Stimulated activated effector memory CD8-positive, alpha-beta T cell treated with anti-CD3 and anti-CD28 coated beads, Interleukin-12 subunit alpha, Interleukin-12 subunit beta, amount 100 ng/mL, for 72 hours (primary cell): Measurements from ENCODE around the gene TMEM141.
"Not testable (repeated sequence)": the region's sequence is repeated elsewhere in the genome, so short reads cannot be mapped to it uniquely, and the experiment has no call there.

Source experiments
- ATAC-seq: fragments of 150-1000 bp; cut with Tn5 transposase; 2 replicates; pipeline ENCODE4 v1.10.0; 2021
- DNase-seq, 2 donors: peaks; one replicate each; pipeline ENCODE4 v3.0.0; 2021 to 2022; ENCODE audit warnings: low spot score in 2 of 2
- H3K27ac Mint-ChIP-seq: one replicate; pipeline ENCODE4 v1.8.0; 2022; ENCODE audit warnings: mild to moderate bottlenecking, mixed read lengths
- H3K36me3 Mint-ChIP-seq: one replicate; pipeline ENCODE4 v1.8.0; 2022; ENCODE audit warnings: mild to moderate bottlenecking, mixed read lengths
- H3K4me1 Mint-ChIP-seq: one replicate; pipeline ENCODE4 v1.8.0; 2022; ENCODE audit warnings: mixed read lengths
- H3K4me3 Mint-ChIP-seq: one replicate; pipeline ENCODE4 v1.8.0; 2022; ENCODE audit warnings: mild to moderate bottlenecking, mixed read lengths
- H3K9me3 Mint-ChIP-seq: one replicate; pipeline ENCODE4 v1.8.0; 2022; ENCODE audit warnings: mixed read lengths

TMEM141 gene

GRCh38 chr9:136779808-136780207 is 11.3 kb upstream of the TMEM141 start:
- H3K4me1 Mint-ChIP-seq: peaks cover 1% of the 10 kb centered on the region
- ATAC-seq (no peak), DNase-seq (no peak)
- H3K27ac Mint-ChIP-seq: no peak overlapping the region
- no peaks in the 10 kb centered on the region for H3K36me3 Mint-ChIP-seq
- H3K4me3 Mint-ChIP-seq: no peak overlapping the region
- no peaks in the 10 kb centered on the region for H3K9me3 Mint-ChIP-seq

- H3K4me1 Mint-ChIP-seq: peaks cover 8% of the 10 kb centered on the region
- no peaks in the 10 kb centered on the region for H3K9me3 Mint-ChIP-seq
- H3K4me3 Mint-ChIP-seq: no peak overlapping the region
- no peak for DNase-seq
- ATAC-seq: no peak
- H3K36me3 Mint-ChIP-seq: no peaks in the 10 kb centered on the region
- H3K27ac Mint-ChIP-seq: no peak overlapping the region
These were observed 8.7 kb upstream of the TMEM141 start for GRCh38 chr9:136782452-136782851.

- no peak for DNase-seq
- H3K36me3 Mint-ChIP-seq: no peaks in the 10 kb centered on the region
- H3K9me3 Mint-ChIP-seq: no peaks in the 10 kb centered on the region
- ATAC-seq: no peak
- H3K4me3 Mint-ChIP-seq: no peak overlapping the region
- H3K27ac Mint-ChIP-seq: peak overlapping the region; percentile 38
- peaks cover 24% of the 10 kb centered on the region for H3K4me1 Mint-ChIP-seq
These were observed 6.7 kb upstream of the TMEM141 start for GRCh38 chr9:136784249-136784996.

- ATAC-seq: peak; percentile 70
- Mint-ChIP-seq H3K9me3 (no peaks in the 10 kb centered on the region), H3K4me3 (no peak overlapping the region), H3K4me1 (peaks cover 24% of the 10 kb centered on the region), H3K36me3 (no peaks in the 10 kb centered on the region), H3K27ac (peak overlapping the region; percentile 38)
- DNase-seq: no peak
These were observed 6.2 kb upstream of the TMEM141 start for GRCh38 chr9:136784997-136785361.

GRCh38 chr9:136785565-136786355 is 5.4 kb upstream of the TMEM141 start:
- H3K9me3 Mint-ChIP-seq, H3K27ac Mint-ChIP-seq: not testable (repeated sequence)

GRCh38 chr9:136786451-136786850 is 4.7 kb upstream of the TMEM141 start:
- Mint-ChIP-seq H3K27ac (no peak overlapping the region), H3K4me3 (no peak overlapping the region), H3K36me3 (no peaks in the 10 kb centered on the region), H3K4me1 (peaks cover 24% of the 10 kb centered on the region), H3K9me3 (no peaks in the 10 kb centered on the region)
- ATAC-seq (no peak), DNase-seq (no peak)

More at GRCh38 chr9:136785565-136786355, 5.4 kb upstream of the TMEM141 start:
- not testable (repeated sequence) for DNase-seq, H3K4me3 Mint-ChIP-seq, H3K36me3 Mint-ChIP-seq, ATAC-seq
- H3K4me1 Mint-ChIP-seq: peaks cover 24% of the 10 kb centered on the region

- H3K9me3 Mint-ChIP-seq, H3K27ac Mint-ChIP-seq, DNase-seq, H3K36me3 Mint-ChIP-seq, ATAC-seq, H3K4me3 Mint-ChIP-seq: not testable (repeated sequence)
- peaks cover 27% of the 10 kb centered on the region for H3K4me1 Mint-ChIP-seq
These were observed 4.2 kb upstream of the TMEM141 start for GRCh38 chr9:136786983-136787382.

- H3K4me3 Mint-ChIP-seq: peak overlapping the region; percentile 54
- ATAC-seq: peak; percentile 26
These were observed 3.3 kb upstream of the TMEM141 start for GRCh38 chr9:136787690-136788400.

GRCh38 chr9:136788644-136789522 is 2.3 kb upstream of the TMEM141 start:
- ATAC-seq: not testable (repeated sequence)
- H3K4me3 Mint-ChIP-seq: peak overlapping the region; percentile 54

More at GRCh38 chr9:136787690-136788400, 3.3 kb upstream of the TMEM141 start:
- H3K4me1 Mint-ChIP-seq: peaks cover 31% of the 10 kb centered on the region
- H3K36me3 Mint-ChIP-seq: no peaks in the 10 kb centered on the region
- no peak overlapping the region for H3K27ac Mint-ChIP-seq
- H3K9me3 Mint-ChIP-seq: no peaks in the 10 kb centered on the region
- peak; percentile 74 to 90 for DNase-seq

GRCh38 chr9:136789523-136789937 is 1.6 kb upstream of the TMEM141 start:
- ATAC-seq (no peak), DNase-seq (no peak)
- H3K4me3 Mint-ChIP-seq: no peak overlapping the region
- no peaks in the 10 kb centered on the region for H3K9me3 Mint-ChIP-seq
- peaks cover 31% of the 10 kb centered on the region for H3K4me1 Mint-ChIP-seq
- no peak overlapping the region for H3K27ac Mint-ChIP-seq
- no peaks in the 10 kb centered on the region for H3K36me3 Mint-ChIP-seq

More at GRCh38 chr9:136788644-136789522, 2.3 kb upstream of the TMEM141 start:
- H3K9me3 Mint-ChIP-seq, H3K27ac Mint-ChIP-seq, H3K36me3 Mint-ChIP-seq, DNase-seq: not testable (repeated sequence)
- H3K4me1 Mint-ChIP-seq: peaks cover 31% of the 10 kb centered on the region

- peak; percentile 4 for ATAC-seq
- H3K27ac Mint-ChIP-seq: peak overlapping the region; percentile 88
- H3K4me1 Mint-ChIP-seq: peaks cover 25% of the 10 kb centered on the region
- DNase-seq: peak; percentile 60 to 86
- H3K9me3 Mint-ChIP-seq: no peaks in the 10 kb centered on the region
- H3K36me3 Mint-ChIP-seq: no peaks in the 10 kb centered on the region
- peak overlapping the region; percentile 79 for H3K4me3 Mint-ChIP-seq
These were observed 552 bp downstream of the TMEM141 start for GRCh38 chr9:136791516-136792276.

GRCh38 chr9:136792321-136793085 is 1.4 kb downstream of the TMEM141 start:
- Mint-ChIP-seq H3K9me3 (no peaks in the 10 kb centered on the region), H3K4me3 (peak overlapping the region; percentile 79), H3K4me1 (peaks cover 22% of the 10 kb centered on the region), H3K27ac (no peak overlapping the region), H3K36me3 (no peaks in the 10 kb centered on the region)
- DNase-seq: no peak
- ATAC-seq: no peak

- H3K4me3 Mint-ChIP-seq: no peak overlapping the region
- H3K4me1 Mint-ChIP-seq: peaks cover 14% of the 10 kb centered on the region
- no peaks in the 10 kb centered on the region for H3K36me3 Mint-ChIP-seq
- no peak for ATAC-seq
- no peak overlapping the region for H3K27ac Mint-ChIP-seq
- H3K9me3 Mint-ChIP-seq: no peaks in the 10 kb centered on the region
- no peak for DNase-seq
These were observed 2.2 kb downstream of the TMEM141 start for GRCh38 chr9:136793086-136793946.
